HepG2 (cell line): ENCODE data around the gene PFDN5. TPM values are rescaled to one million over a fixed set of nuclear protein-coding genes. Genes with fewer than 3 reads are reported as not detected.

Source experiments
- ATM ChIP-seq: fragments of 450-650 bp; IDR thresholded peaks from 2 replicates; pipeline ENCODE4 v1.7.1; 2017; ENCODE audit warnings: mild to moderate bottlenecking, borderline replicate concordance
- EED ChIP-seq: sonication (generic); formaldehyde crosslinking; IDR thresholded peaks from 2 replicates; pipeline ENCODE4 v1.5.0; 2020; ENCODE audit warnings: mild to moderate bottlenecking, missing genetic modification reagents
- GATAD1 ChIP-seq: IDR thresholded peaks from 2 replicates; pipeline ENCODE4 v1.6.1; 2016; ENCODE audit warnings: missing genetic modification reagents, missing compliant biosample characterization
- IKZF4 ChIP-seq: sonication (generic); formaldehyde crosslinking; IDR thresholded peaks from 2 replicates; pipeline ENCODE4 v1.5.1; 2020; ENCODE audit warnings: borderline replicate concordance, mild to moderate bottlenecking, low read depth, missing genetic modification reagents; ENCODE audit errors: not compliant biosample characterization
- KLF13 ChIP-seq: sonication (generic); formaldehyde crosslinking; IDR thresholded peaks from 2 replicates; pipeline ENCODE4 v1.4.0; 2020; ENCODE audit warnings: mild to moderate bottlenecking, missing genetic modification reagents
- KMT2A ChIP-seq: sonication (generic); formaldehyde crosslinking; IDR thresholded peaks from 2 replicates; pipeline ENCODE4 v1.4.0; 2020; ENCODE audit warnings: missing genetic modification reagents
- KMT2B ChIP-seq: IDR thresholded peaks from 2 replicates; pipeline ENCODE4 v1.6.1; 2016; ENCODE audit warnings: missing genetic modification reagents, missing compliant biosample characterization
- MEIS2 ChIP-seq: sonication (generic); formaldehyde crosslinking; IDR thresholded peaks from 2 replicates; pipeline ENCODE4 v1.9.0; 2021; ENCODE audit warnings: mild to moderate bottlenecking, missing genetic modification reagents
- NFKBIZ ChIP-seq: IDR thresholded peaks from 2 replicates; pipeline ENCODE4 v1.6.1; 2018; ENCODE audit warnings: missing genetic modification reagents, missing compliant biosample characterization
- NPAS2 ChIP-seq: sonication (generic); formaldehyde crosslinking; IDR thresholded peaks from 2 replicates; pipeline ENCODE4 v1.8.0; 2022; ENCODE audit warnings: mild to moderate bottlenecking, missing genetic modification reagents, borderline replicate concordance
- SUZ12 ChIP-seq: fragments of 150-350 bp; IDR thresholded peaks from 2 replicates; pipeline ENCODE4 v1.6.1; 2014; ENCODE audit warnings: low read depth, low read length
- TBX3 ChIP-seq: fragments of 450-650 bp; IDR thresholded peaks from 2 replicates; pipeline ENCODE4 v1.6.1; 2017; ENCODE audit warnings: antibody characterized with exemption, mild to moderate bottlenecking, inconsistent platforms, borderline replicate concordance
- ZFP36L1 ChIP-seq: sonication (generic); formaldehyde crosslinking; IDR thresholded peaks from 2 replicates; pipeline ENCODE4 v1.8.0; 2022; ENCODE audit warnings: mild to moderate bottlenecking, missing genetic modification reagents, moderate library complexity
- ZNF33B ChIP-seq: sonication (generic); formaldehyde crosslinking; IDR thresholded peaks from 2 replicates; pipeline ENCODE4 v1.5.1; 2020; ENCODE audit warnings: mild to moderate bottlenecking, missing genetic modification reagents
- ZNF546 ChIP-seq: sonication (generic); formaldehyde crosslinking; conservative IDR thresholded peaks from 2 replicates; pipeline ENCODE4 v1.8.1; 2023; ENCODE audit warnings: mild to moderate bottlenecking, missing genetic modification reagents
- ZNF674 ChIP-seq: sonication (generic); formaldehyde crosslinking; IDR thresholded peaks from 2 replicates; pipeline ENCODE4 v1.5.0; 2020; ENCODE audit warnings: low read depth, mild to moderate bottlenecking, missing genetic modification reagents
- polyA plus RNA-seq, 8 experiments: library from polyadenylated mRNA; depleted of rRNA in 3 of 8; stranded (reverse) in 7 of 8; unstranded in 1 of 8; fragments of >200 nt; fragmentation: Illumina TruSeq in 4 of 8; extraction: Trizol in 4 of 8; gene quantifications; 2 replicates each; pipeline versions ENCODE4 v1.2.1 to v1.2.3, GENCODE V29; 2011 to 2016; ENCODE audit warnings: low read depth in 4 of 8, missing spikeins in 1 of 8, mixed read lengths in 1 of 8; ENCODE audit not compliant: insufficient read depth in 1 of 8
- total RNA-seq, 5 experiments: library from RNA; depleted of rRNA; stranded (reverse); fragments of >200 nt; fragmentation: Illumina TruSeq; extraction: Trizol; gene quantifications; 2 replicates each; pipeline ENCODE4 v1.2.3, GENCODE V29; 2016; ENCODE audit warnings: low read depth in 1 of 5
- TF ChIP-seq, protein P1 (sequence below): sonication (generic); formaldehyde crosslinking; IDR thresholded peaks from 2 replicates; pipeline ENCODE4 v1.5.0; 2020; ENCODE audit warnings: missing genetic modification reagents
- TF ChIP-seq, protein P2 (sequence below): IDR thresholded peaks from 2 replicates; pipeline ENCODE4 v1.6.1; 2016; ENCODE audit warnings: missing compliant biosample characterization, missing genetic modification reagents, borderline replicate concordance
- TF ChIP-seq, protein P3 (sequence below): IDR thresholded peaks from 2 replicates; pipeline ENCODE4 v1.6.1; 2016; ENCODE audit warnings: low read depth, control low read depth
- TF ChIP-seq, protein P4 (sequence below): sonication (generic); formaldehyde crosslinking; conservative IDR thresholded peaks from 2 replicates; pipeline ENCODE4 v1.8.0; 2022; ENCODE audit warnings: missing genetic modification reagents
- TF ChIP-seq, protein P5 (sequence below): sonication (generic); formaldehyde crosslinking; IDR thresholded peaks from 2 replicates; pipeline ENCODE4 v1.8.1; 2023; ENCODE audit warnings: missing genetic modification reagents, mild to moderate bottlenecking, borderline replicate concordance

The PFDN5 gene
- total and polyA plus RNA-seq, 2 of the 13 experiments (the other 11 are each of a cell fraction or from before 2014, with no cell fraction given) = 449 to 462 TPM

DNA sequence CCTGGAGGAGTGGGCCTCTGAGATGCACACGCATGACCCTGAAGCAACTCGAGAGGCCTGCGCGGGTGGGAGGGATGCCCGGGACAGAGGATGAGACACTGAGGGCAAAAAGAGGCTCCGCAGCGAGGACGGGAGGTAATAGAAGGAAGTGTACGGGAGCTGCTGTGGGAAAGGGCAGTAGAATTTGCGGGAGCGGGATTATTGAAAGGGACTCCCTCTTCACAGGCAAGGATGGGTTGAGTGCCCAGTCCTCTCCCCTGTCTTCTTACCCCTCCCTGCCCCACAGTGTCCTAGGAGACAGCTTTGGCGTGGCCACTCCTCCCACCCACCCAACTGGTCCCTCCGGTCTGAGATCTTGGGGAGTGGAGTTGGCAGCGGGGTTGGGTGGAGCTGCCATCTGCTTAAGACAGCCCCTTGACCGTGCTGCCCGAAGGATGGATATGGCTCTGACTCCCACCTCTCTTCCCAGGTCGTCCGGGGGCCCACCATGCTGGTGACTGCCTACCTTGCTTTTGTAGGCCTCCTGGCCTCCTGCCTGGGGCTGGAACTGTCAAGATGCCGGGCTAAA, 42.9 kb upstream of the PFDN5 start (continued):
- TF ChIP-seq, protein P1, sequence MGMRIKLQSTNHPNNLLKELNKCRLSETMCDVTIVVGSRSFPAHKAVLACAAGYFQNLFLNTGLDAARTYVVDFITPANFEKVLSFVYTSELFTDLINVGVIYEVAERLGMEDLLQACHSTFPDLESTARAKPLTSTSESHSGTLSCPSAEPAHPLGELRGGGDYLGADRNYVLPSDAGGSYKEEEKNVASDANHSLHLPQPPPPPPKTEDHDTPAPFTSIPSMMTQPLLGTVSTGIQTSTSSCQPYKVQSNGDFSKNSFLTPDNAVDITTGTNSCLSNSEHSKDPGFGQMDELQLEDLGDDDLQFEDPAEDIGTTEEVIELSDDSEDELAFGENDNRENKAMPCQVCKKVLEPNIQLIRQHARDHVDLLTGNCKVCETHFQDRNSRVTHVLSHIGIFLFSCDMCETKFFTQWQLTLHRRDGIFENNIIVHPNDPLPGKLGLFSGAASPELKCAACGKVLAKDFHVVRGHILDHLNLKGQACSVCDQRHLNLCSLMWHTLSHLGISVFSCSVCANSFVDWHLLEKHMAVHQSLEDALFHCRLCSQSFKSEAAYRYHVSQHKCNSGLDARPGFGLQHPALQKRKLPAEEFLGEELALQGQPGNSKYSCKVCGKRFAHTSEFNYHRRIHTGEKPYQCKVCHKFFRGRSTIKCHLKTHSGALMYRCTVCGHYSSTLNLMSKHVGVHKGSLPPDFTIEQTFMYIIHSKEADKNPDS (CRISPR knock-in tag) = no peak
- TF ChIP-seq SUZ12 (no peak), TBX3 (no peak), GATAD1 (CRISPR knock-in tag) (no peak), NPAS2 (CRISPR knock-in tag) (no peak), IKZF4 (CRISPR knock-in tag) (no peak), NFKBIZ (CRISPR knock-in tag) (no peak), KLF13 (CRISPR knock-in tag) (0 out of 2 replicates have a peak, but pooled peaks have one; percentile 45), ZFP36L1 (CRISPR knock-in tag) (no peak), ZNF546 (CRISPR knock-in tag) (no peak), ATM (no peak), KMT2A (CRISPR knock-in tag) (no peak), KMT2B (CRISPR knock-in tag) (no peak), MEIS2 (CRISPR knock-in tag) (no peak; the same call in 1 of the 2 replicates), ZNF674 (CRISPR knock-in tag) (no peak), EED (CRISPR knock-in tag) (no peak), ZNF33B (CRISPR knock-in tag) (no peak)
- TF ChIP-seq, protein P2, sequence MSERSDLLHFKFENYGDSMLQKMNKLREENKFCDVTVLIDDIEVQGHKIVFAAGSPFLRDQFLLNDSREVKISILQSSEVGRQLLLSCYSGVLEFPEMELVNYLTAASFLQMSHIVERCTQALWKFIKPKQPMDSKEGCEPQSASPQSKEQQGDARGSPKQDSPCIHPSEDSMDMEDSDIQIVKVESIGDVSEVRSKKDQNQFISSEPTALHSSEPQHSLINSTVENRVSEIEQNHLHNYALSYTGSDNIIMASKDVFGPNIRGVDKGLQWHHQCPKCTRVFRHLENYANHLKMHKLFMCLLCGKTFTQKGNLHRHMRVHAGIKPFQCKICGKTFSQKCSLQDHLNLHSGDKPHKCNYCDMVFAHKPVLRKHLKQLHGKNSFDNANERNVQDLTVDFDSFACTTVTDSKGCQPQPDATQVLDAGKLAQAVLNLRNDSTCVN (CRISPR knock-in tag) = no peak
- TF ChIP-seq, protein P3, sequence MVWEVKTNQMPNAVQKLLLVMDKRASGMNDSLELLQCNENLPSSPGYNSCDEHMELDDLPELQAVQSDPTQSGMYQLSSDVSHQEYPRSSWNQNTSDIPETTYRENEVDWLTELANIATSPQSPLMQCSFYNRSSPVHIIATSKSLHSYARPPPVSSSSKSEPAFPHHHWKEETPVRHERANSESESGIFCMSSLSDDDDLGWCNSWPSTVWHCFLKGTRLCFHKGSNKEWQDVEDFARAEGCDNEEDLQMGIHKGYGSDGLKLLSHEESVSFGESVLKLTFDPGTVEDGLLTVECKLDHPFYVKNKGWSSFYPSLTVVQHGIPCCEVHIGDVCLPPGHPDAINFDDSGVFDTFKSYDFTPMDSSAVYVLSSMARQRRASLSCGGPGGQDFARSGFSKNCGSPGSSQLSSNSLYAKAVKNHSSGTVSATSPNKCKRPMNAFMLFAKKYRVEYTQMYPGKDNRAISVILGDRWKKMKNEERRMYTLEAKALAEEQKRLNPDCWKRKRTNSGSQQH (CRISPR knock-in tag) = no peak
- TF ChIP-seq, protein P4, sequence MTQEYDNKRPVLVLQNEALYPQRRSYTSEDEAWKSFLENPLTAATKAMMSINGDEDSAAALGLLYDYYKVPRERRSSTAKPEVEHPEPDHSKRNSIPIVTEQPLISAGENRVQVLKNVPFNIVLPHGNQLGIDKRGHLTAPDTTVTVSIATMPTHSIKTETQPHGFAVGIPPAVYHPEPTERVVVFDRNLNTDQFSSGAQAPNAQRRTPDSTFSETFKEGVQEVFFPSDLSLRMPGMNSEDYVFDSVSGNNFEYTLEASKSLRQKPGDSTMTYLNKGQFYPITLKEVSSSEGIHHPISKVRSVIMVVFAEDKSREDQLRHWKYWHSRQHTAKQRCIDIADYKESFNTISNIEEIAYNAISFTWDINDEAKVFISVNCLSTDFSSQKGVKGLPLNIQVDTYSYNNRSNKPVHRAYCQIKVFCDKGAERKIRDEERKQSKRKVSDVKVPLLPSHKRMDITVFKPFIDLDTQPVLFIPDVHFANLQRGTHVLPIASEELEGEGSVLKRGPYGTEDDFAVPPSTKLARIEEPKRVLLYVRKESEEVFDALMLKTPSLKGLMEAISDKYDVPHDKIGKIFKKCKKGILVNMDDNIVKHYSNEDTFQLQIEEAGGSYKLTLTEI (CRISPR knock-in tag) = no peak
- TF ChIP-seq, protein P5, sequence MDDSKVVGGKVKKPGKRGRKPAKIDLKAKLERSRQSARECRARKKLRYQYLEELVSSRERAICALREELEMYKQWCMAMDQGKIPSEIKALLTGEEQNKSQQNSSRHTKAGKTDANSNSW (CRISPR knock-in tag) = no peak
- TF ChIP-seq, all 625 proteins: peak for 33
